ENCODE results near the gene APOH. TPM values are rescaled to one million over a fixed set of nuclear protein-coding genes. Genes with fewer than 3 reads are reported as not detected.

APOH gene
- polyA plus RNA-seq, 1 experiment, result not detected

DNA sequence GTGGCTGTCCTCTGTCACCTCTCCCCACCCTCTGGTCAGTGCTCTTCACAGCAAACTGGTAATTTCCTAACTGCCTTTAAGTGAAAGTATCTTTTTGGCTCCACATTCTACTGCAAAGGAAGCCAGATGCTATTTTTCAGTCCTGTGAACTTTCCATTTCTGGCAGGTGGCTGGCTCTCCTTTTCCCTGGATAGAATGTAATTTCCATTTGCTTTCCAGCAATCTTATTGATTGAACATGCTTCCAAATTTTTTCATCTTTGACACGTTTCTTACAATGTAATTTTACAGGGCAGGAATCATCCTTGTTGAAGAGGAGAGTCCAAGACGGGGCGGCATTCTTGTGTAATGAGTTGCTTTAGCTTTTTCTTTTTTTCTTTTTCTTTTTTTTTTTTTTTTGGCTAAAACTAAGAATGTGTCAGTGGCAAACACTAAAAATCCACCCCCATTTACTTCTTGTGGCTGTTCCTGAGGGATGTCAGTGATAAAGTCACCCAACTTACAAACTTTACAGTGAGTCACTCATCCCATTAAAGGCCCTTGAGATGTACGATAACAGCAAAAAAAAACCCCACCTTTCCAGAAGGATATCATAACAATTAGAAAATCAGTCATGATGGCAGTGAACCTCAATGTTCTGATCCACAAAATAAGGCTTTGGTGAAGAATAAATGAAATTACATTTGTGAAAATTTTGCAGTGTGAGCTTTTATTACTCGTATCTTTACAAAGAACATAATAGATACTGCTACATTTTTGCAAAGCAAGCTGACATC is 43.8 kb upstream of the APOH start:
- ChIA-PET CTCF (interaction anchor here (1.3 kb wide), 1 partner anchor 28 kb away, joined by 3 read pairs; no protein-coding TSS in a partner anchor), POLR2A (interaction anchor here (0.7 kb wide), 1 partner anchor 95 kb away, joined by 7 read pairs; no protein-coding TSS in a partner anchor)
- no peaks in the 10 kb centered on the region for H3K36me3 ChIP-seq (ENCODE audit: control insufficient read depth, insufficient read depth, low read length)
- H3K27me3 ChIP-seq (ENCODE audit: control insufficient read depth, insufficient read depth, low read length), result no peaks in the 10 kb centered on the region
- peak; percentile 70 for DNase-seq (ENCODE audit: low read depth)
- no peak for TF ChIP-seq CTCF (IDR thresholded peaks at IDR 0.05; ENCODE audit: insufficient read depth, low read depth, low read length)
- no peak overlapping the region for H3K4me3 ChIP-seq (ENCODE audit: low read depth, low read length)

DNA sequence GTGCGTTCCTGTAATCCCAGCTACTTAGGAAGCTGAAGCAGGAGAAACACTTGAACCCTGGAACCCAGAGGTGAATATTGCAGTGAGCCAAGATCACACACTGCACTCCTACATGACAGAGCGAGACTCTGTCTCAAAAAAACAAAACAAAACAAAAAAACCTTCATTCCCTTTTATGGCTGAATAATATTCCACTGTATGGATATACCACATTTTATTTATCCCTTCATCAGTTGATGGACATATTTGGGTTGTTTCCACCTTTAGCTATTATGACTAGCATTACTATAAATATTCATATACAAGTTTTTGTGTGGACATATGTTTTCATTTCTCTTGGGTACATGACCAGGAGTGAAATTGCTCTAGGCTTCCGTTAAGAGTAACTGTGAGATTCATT is 42.3 kb upstream of the APOH start:
- H3K27me3 ChIP-seq (ENCODE audit: control insufficient read depth, insufficient read depth, low read length), result no peaks in the 10 kb centered on the region
- DNase-seq (ENCODE audit: low read depth), result no peak
- CTCF ChIA-PET, result interaction anchor here (1.0 kb wide), 1 partner anchor 16 kb away, joined by 4 read pairs; no protein-coding TSS in a partner anchor
- no peaks in the 10 kb centered on the region for H3K36me3 ChIP-seq (ENCODE audit: control insufficient read depth, insufficient read depth, low read length)
- no peak for TF ChIP-seq CTCF (IDR thresholded peaks at IDR 0.05; ENCODE audit: insufficient read depth, low read depth, low read length)
- POLR2A ChIA-PET, result no interaction called here
- H3K4me3 ChIP-seq (ENCODE audit: low read depth, low read length), result no peak overlapping the region

GRCh38 chr17:66270106-66270505 is 40.9 kb upstream of the APOH start:
- H3K36me3 ChIP-seq (ENCODE audit: control insufficient read depth, insufficient read depth, low read length), result no peaks in the 10 kb centered on the region
- ChIA-PET POLR2A (no interaction called here), CTCF (no interaction called here)
- TF ChIP-seq CTCF (IDR thresholded peaks at IDR 0.05; ENCODE audit: insufficient read depth, low read depth, low read length), result no peak
- no peak overlapping the region for H3K4me3 ChIP-seq (ENCODE audit: low read depth, low read length)
- no peaks in the 10 kb centered on the region for H3K27me3 ChIP-seq (ENCODE audit: control insufficient read depth, insufficient read depth, low read length)
- no peak for DNase-seq (ENCODE audit: low read depth)

DNA sequence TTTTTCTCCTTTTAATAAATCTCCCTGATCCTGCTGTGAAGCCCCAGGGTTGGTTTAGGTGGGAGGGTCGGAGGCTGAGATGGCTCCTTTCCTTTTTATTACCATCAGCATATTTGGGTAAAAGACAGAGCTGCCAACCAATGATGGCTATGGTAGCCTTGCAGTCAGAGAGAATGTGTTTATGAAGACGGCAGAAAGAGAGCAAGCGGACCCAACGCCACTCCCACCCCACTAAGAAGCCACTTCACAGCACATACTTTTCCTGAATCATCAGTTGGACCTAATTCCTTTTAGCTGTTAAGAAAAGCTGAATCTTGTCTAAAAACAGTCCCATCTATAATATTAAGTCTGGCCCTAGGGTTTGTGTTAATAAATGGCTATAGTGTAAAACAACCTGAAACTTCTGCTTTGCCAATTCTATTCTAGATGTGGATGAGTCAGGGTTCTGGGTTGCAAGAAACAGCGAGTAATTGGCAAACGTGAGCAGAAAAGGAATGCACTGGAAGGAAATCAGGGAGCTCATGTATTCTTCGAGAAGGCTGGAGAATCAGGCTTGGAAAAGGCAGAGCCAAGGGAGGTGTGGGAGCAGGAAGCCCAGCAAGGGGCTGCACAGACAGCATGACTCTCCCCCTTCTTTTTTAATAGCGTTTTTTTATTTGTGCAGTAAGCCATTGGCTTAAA is 39.2 kb upstream of the APOH start:
- ChIA-PET CTCF (interaction anchor here (0.7 to 1.0 kb wide), 3 partner anchors 9 to 406 kb away, joined by 3 to 4 read pairs (median 3); no protein-coding TSS in a partner anchor), POLR2A (interaction anchor here (0.5 to 0.6 kb wide), 2 partner anchors 202 to 300 kb away, joined by 3 read pairs; no protein-coding TSS in a partner anchor)
- no peak for TF ChIP-seq CTCF (IDR thresholded peaks at IDR 0.05; ENCODE audit: insufficient read depth, low read depth, low read length)
- Histone ChIP-seq H3K4me3 (ENCODE audit: low read depth, low read length) (no peak overlapping the region), H3K27me3 (ENCODE audit: control insufficient read depth, insufficient read depth, low read length) (no peaks in the 10 kb centered on the region), H3K36me3 (ENCODE audit: control insufficient read depth, insufficient read depth, low read length) (no peaks in the 10 kb centered on the region)
- peak; percentile 27 for DNase-seq (ENCODE audit: low read depth)

GRCh38 chr17:66264696-66265095 is 35.5 kb upstream of the APOH start:
- no peak for TF ChIP-seq CTCF (IDR thresholded peaks at IDR 0.05; ENCODE audit: insufficient read depth, low read depth, low read length)
- Histone ChIP-seq H3K4me3 (ENCODE audit: low read depth, low read length) (no peak overlapping the region), H3K36me3 (ENCODE audit: control insufficient read depth, insufficient read depth, low read length) (no peaks in the 10 kb centered on the region), H3K27me3 (ENCODE audit: control insufficient read depth, insufficient read depth, low read length) (no peaks in the 10 kb centered on the region)
- POLR2A ChIA-PET, result no interaction called here
- CTCF ChIA-PET, result interaction anchor here (1.6 kb wide), 1 partner anchor 304 kb away, joined by 3 read pairs; no protein-coding TSS in a partner anchor
- no peak for DNase-seq (ENCODE audit: low read depth)
